Nephron (organoid): ENCODE measurements around the gene EPB41L3.
"Not testable (repeated sequence)": the region's sequence is repeated elsewhere in the genome, so short reads cannot be mapped to it uniquely, and the experiment has no call there.

Experiments used
- H3K27ac Mint-ChIP-seq, 3 experiments: 2 replicates each; pipeline ENCODE4 v1.8.0; 2020; ENCODE audit warnings: mixed read lengths in 3 of 3, mild to moderate bottlenecking in 2 of 3, moderate library complexity in 1 of 3
- H3K27me3 Mint-ChIP-seq: 2 replicates; pipeline ENCODE4 v1.8.0; 2021; ENCODE audit warnings: low read depth, mild to moderate bottlenecking, moderate library complexity, mixed read lengths
- H3K36me3 Mint-ChIP-seq: 2 replicates; pipeline ENCODE4 v1.8.0; 2020; ENCODE audit warnings: low read depth, mixed read lengths
- H3K4me1 Mint-ChIP-seq: 2 replicates; pipeline ENCODE4 v1.8.0; 2020; ENCODE audit warnings: mixed read lengths
- H3K4me3 Mint-ChIP-seq, 3 experiments: 2 replicates each; pipeline ENCODE4 v1.8.0; 2020; ENCODE audit warnings: mild to moderate bottlenecking in 3 of 3, mixed read lengths in 3 of 3, moderate library complexity in 2 of 3
- H3K9me3 Mint-ChIP-seq: 2 replicates; pipeline ENCODE4 v1.8.0; 2020; ENCODE audit warnings: mixed read lengths
- CTCF ChIP-seq, 3 experiments: fragments of 200-600 bp; sonication (generic); IDR thresholded peaks; one replicate each; pipeline ENCODE4 v1.5.0; 2021; ENCODE audit warnings: antibody characterized with exemption in 3 of 3; ENCODE audit not compliant: unreplicated experiment in 3 of 3

EPB41L3 gene

GRCh38 chr18:5490753-5491480, 52.9 kb downstream of the EPB41L3 start:
- peaks cover 6% of the 10 kb centered on the region for H3K4me1 Mint-ChIP-seq
- TF ChIP-seq CTCF (IDR thresholded peaks at IDR 0.05; ENCODE audit: unreplicated experiment in 3 of 3): no peak
- H3K9me3 Mint-ChIP-seq: peaks cover 8% of the 10 kb centered on the region
- no peak overlapping the region for H3K27ac Mint-ChIP-seq
- no peak overlapping the region for H3K4me3 Mint-ChIP-seq
- no peaks in the 10 kb centered on the region for H3K27me3 Mint-ChIP-seq
- peaks cover 20% of the 10 kb centered on the region for H3K36me3 Mint-ChIP-seq

GRCh38 chr18:5488844-5489243, 55.0 kb downstream of the EPB41L3 start:
- no peak overlapping the region for H3K4me3 Mint-ChIP-seq
- H3K9me3 Mint-ChIP-seq: peaks cover 21% of the 10 kb centered on the region
- TF ChIP-seq CTCF (IDR thresholded peaks at IDR 0.05; ENCODE audit: unreplicated experiment in 3 of 3): no peak
- H3K36me3 Mint-ChIP-seq: peaks cover 40% of the 10 kb centered on the region
- H3K4me1 Mint-ChIP-seq: peaks cover 6% of the 10 kb centered on the region
- no peak overlapping the region for H3K27ac Mint-ChIP-seq
- no peaks in the 10 kb centered on the region for H3K27me3 Mint-ChIP-seq

GRCh38 chr18:5488044-5488443, 55.8 kb downstream of the EPB41L3 start:
- not testable (repeated sequence) for H3K4me3 Mint-ChIP-seq, H3K27me3 Mint-ChIP-seq, H3K27ac Mint-ChIP-seq
- Mint-ChIP-seq H3K9me3 (peaks cover 21% of the 10 kb centered on the region), H3K36me3 (peaks cover 40% of the 10 kb centered on the region), H3K4me1 (peaks cover 11% of the 10 kb centered on the region)

- Mint-ChIP-seq H3K36me3 (peaks cover 55% of the 10 kb centered on the region), H3K9me3 (peaks cover 29% of the 10 kb centered on the region), H3K27me3 (no peaks in the 10 kb centered on the region), H3K27ac (no peak overlapping the region), H3K4me1 (peaks cover 14% of the 10 kb centered on the region), H3K4me3 (no peak overlapping the region)
- TF ChIP-seq CTCF (IDR thresholded peaks at IDR 0.05; ENCODE audit: unreplicated experiment in 3 of 3): no peak
These were observed 59.3 kb downstream of the EPB41L3 start for GRCh38 chr18:5484526-5484925.

- no peak overlapping the region for H3K4me3 Mint-ChIP-seq
- peaks cover 42% of the 10 kb centered on the region for H3K36me3 Mint-ChIP-seq
- no peak for TF ChIP-seq CTCF (IDR thresholded peaks at IDR 0.05; ENCODE audit: unreplicated experiment in 3 of 3)
- H3K4me1 Mint-ChIP-seq: peaks cover 39% of the 10 kb centered on the region
- no peak overlapping the region for H3K27ac Mint-ChIP-seq
- no peaks in the 10 kb centered on the region for H3K27me3 Mint-ChIP-seq
- H3K9me3 Mint-ChIP-seq: peaks cover 25% of the 10 kb centered on the region
These were observed 62.2 kb downstream of the EPB41L3 start for GRCh38 chr18:5481621-5482020.

- H3K4me3 Mint-ChIP-seq: no peak overlapping the region
- peak overlapping the region in 1 of 3 experiments; percentile 26 for H3K27ac Mint-ChIP-seq
- TF ChIP-seq CTCF (IDR thresholded peaks at IDR 0.05; ENCODE audit: unreplicated experiment in 3 of 3): no peak
- peaks cover 8% of the 10 kb centered on the region for H3K9me3 Mint-ChIP-seq
- peaks cover 27% of the 10 kb centered on the region for H3K36me3 Mint-ChIP-seq
- no peaks in the 10 kb centered on the region for H3K27me3 Mint-ChIP-seq
- H3K4me1 Mint-ChIP-seq: peaks cover 41% of the 10 kb centered on the region
These were observed 65.5 kb downstream of the EPB41L3 start for GRCh38 chr18:5478261-5478660.
